ENCODE results near the gene SMIM5.

Gene SMIM5

DNA sequence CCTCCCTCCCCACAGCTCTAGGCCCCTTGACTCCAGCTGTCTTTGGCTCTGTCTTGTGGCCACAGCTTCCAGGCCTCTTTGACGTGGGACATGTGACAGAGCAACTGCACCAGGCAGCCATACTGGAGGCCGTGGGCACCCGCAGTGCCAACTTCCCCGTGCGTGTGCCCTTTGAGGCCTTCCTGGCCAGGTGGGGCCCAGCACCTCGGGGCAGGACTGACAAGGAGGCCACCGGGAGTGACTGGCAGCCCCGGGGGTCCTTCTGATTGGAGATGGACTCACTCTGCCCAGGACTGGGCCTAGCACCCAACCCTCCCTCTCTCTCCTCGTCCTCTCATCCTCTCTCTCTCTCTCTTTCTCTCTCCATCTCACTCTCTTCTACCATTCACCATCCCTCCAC, 30.1 kb upstream of the SMIM5 start:
- no peak for DNase-seq (ENCODE audit: low read depth in 2 of 2)

DNA sequence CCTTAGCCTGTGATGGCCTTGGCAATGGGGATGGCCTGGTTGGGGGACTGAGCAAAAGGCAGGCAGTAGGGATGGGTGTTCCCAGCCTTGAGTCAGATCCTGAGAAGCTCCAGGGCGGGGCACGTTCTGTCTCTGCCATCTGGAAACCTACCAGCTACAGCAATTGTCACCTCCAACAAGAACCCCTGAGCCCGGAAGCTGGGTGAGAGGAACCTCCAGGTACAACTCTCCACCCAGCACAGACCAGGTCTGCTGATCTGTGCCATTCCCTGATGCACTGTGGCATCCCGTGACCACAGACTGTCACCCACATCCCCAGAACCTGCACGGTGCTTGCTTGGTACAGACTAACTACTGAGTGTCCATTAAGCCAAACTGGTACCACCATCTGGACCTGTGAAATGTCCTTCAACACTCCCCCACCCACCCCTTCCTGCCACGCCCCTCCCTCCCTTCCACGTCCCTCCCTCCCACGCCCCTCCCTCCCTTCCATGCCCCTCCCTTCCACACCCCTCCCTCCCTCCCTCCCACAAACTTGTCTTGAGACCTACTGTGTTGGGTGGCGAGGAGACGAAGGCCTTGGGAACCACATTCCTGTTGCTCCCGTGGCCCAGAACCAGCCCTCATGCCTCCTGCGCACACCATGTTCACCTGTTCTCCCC, 29.1 kb upstream of the SMIM5 start:
- no peak for DNase-seq (ENCODE audit: low read depth in 2 of 2)

DNA sequence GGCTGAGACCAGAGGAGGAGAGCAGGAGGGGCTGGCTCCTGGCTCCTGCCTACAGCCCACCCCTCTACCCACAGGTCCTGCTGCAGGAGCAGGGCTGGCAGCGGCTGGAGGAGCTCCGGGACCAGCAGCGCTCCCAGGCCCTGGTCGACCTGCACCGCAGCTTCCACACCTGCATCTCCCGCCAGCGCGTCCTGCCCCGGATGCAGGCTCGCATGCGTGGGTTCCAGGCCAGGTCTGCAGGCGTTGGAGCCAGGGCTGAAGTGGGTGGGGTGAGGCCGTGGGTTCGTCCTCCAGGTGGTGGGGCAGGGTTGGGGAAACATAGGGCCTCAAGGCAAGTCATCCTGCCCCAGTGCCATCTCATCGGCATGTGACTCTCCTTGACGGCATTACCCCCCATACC, 27.4 kb upstream of the SMIM5 start:
- no peak for DNase-seq (ENCODE audit: low read depth in 2 of 2)

DNA sequence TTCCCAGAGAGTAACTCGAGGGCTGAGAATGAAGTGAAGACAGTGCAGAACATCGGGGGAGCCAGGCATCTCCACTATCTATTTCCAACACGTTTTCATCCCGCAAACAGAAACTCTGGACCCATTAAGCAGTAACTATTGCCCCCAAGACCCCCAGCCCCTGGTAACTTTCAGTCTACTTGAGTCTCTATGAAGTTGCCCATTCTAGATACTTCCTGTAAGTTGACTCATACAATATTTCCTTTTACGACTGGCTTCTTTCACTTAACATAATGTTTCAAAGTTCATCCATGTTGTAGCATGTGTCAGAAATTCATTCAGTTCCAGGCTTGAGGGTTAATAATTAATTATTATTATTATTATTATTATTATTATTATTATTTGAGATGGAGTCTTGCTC, 26.1 kb upstream of the SMIM5 start:
- no peak for DNase-seq (ENCODE audit: low read depth in 2 of 2)

DNA sequence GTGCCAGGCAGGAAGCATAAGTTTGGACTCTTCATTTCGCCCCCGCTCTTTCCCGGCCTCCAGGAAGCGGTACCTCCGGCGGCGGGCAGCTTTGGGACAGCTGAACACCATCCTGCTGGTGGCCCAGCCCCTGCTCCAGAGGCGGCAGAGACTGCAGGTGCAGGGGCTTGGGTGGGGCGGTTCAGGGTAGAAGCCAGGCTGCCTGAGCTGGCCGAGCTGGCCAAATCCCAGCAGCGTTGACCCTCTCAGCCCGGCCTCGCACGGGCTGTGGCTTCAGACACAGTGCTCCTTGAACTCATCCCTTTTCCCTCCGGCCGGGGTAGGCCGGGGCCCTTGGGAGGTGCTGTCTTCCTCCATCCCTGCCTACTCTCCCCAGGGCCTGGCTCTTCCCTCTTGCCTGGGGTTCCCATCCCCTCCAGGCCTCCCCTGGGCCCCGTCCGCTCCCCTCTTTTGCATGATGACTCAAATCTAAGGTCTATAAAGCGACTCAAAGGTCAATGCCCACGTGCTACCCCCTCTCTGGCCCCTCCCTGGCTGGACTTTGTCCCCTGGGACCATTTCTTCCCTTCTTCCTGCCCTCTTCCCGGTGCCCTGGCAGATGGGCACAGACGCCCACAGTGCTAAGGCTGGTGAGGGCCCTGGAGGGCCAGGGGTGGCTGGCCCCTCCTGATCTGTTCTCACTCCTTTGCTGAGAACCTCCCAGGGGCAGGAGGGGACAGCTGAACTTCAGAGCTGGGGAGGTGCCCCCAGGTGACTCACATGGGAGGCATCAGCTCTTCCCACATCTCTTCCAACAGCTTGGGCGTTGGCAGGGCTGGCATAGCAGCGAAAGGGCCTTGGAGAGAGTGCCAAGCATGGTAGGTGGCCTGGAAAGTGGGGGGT, 22.9 kb upstream of the SMIM5 start:
- DNase-seq (ENCODE audit: low read depth in 2 of 2): no peak

DNA sequence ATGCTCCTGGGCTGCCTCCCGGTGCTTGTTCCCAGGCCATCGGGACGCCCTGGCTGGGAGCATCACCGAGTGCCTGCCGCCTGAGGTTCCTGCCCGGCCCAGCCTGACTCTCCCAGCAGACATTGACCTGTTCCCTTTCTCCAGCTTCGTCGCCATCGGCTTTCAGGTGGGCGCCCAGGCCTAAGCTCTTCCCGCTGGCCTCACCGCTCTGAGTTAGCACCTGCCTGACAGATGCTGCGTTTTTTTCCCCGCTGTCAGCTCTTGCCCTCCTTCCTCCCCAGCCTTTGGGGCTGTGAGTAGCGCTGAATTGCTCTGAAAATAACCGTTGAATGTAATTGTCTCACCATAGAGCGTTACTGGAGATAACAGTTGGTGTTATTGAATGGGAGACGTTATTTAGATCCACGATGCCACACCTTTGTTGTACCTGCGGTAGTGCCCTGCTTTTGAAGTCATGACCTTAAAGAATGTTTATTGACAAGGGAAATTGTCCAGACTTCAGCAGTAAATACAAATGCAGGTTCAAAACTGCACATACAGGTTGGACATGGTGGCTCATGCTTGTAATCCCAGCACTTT, 21.3 kb upstream of the SMIM5 start:
- DNase-seq (ENCODE audit: low read depth in 2 of 2): no peak

DNA sequence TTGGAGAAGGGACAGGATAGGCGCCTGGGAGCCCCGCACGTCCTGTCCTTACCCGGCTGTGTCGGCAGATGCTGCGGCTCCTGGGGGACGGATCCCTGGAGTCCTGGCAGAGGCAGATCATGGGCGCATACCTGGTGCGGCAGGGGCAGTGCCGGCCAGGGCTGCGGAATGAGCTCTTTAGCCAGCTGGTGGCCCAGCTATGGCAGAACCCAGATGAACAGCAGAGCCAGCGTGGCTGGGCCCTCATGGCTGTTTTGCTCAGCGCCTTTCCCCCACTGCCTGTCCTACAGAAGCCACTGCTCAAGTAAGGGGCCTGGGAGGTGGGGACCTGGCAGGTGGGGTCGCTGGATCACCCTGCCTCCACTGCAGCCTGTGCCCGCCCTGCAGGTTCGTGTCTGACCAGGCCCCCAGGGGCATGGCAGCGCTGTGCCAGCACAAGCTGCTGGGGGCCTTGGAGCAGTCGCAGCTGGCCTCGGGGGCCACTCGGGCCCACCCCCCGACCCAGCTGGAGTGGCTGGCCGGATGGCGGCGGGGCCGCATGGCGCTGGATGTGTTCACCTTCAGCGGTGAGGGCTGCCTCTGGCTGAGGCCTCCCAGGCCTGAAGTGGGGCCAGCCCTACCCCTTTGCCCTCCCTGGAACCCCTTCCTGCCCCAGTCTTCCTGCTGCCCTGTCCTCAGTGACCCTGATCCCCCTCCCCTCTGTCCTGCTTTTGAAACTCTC, 20.2 kb upstream of the SMIM5 start:
- DNase-seq (ENCODE audit: low read depth in 2 of 2): no peak

DNA sequence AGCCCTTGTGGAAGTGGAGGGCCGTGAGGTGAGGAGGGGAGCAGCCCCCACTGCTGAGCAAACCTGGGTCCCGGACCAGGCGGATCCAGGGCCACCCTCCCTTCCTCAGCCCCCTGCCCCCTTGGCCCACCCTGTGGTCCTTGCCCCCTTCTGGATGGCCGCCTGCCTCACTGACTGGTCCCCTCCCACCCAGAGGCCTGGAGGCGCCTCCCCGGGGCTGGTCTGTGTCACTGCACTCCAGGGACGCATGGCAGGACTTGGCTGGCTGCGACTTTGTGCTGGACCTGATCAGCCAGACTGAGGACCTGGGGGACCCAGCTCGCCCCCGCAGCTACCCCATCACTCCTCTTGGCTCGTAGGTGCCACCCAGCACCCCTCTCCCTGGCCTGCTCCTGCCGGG, 19.2 kb upstream of the SMIM5 start:
- DNase-seq (ENCODE audit: low read depth in 2 of 2): no peak

DNA sequence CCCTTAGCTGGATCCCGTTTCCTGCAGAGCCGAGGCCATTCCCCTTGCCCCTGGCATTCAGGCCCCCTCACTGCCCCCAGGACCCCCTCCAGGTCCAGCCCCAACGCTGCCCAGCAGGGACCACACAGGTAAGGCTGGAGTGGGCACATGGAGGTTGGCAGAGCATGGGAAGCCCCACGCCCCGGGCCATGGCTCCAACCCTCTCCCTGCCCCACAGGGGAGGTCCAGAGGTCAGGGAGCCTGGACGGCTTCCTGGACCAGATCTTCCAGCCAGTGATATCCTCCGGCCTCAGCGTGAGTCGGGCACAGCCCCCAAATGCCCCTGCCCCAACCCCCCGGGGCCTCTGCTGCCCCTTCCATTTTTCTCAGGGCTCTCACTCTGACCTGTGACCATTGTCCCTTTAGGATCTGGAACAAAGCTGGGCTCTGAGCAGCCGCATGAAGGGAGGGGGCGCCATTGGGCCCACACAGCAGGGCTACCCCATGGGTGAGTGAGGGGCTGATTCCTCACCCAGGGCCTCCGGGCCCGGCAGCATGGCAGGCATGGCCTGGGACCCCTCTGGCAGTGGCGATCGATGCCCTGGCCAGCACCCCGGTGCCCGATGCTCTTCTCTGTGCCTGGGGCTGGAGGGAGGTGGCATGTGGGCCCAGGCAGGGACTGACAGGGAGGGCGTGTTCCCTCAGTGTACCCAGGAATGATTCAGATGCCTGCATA, 18.5 kb upstream of the SMIM5 start:
- DNase-seq (ENCODE audit: low read depth in 2 of 2): no peak

DNA sequence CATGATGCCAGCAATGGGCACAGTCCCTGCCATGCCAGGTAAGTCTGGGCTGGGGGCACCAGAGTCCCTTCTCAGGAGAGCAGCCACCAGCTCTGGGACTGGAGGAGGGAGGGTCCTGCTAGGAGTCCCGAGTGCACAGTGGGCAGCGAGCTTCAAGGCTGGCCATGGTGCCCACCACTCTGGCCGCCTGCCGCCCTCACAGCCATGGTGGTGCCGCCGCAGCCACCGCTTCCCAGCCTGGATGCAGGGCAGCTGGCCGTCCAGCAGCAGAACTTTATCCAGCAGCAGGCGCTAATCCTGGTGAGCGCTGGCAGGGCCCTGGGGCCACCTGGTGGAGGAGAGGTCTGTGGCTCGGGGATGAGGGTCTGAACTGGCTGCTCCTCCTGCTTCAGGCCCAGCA, 17.9 kb upstream of the SMIM5 start:
- no peak for DNase-seq (ENCODE audit: low read depth in 2 of 2)

DNA sequence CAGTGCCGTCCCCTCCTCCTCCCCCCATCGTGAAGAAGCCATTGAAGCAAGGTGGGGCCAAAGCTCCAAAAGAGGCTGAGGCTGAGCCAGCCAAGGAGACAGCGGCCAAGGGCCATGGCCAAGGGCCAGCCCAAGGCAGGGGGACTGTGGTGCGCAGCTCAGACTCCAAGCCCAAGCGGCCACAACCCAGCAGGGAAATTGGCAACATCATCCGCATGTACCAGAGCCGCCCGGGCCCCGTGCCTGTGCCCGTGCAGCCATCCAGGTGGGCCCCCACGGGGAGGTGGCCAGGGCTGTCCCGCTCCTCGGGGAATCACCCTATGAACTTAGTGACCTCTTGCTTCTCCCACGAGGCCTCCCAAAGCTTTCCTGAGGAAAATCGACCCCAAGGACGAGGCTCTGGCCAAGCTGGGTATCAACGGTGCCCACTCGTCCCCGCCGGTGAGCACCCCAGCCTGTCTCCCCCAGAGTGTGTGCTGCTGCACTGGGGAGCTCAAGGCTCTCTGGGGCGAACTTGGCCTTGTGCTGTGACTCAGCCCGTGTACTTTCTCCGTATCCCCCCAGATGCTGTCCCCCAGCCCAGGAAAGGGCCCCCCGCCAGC, 16.6 kb upstream of the SMIM5 start:
- DNase-seq (ENCODE audit: low read depth in 2 of 2): no peak

DNA sequence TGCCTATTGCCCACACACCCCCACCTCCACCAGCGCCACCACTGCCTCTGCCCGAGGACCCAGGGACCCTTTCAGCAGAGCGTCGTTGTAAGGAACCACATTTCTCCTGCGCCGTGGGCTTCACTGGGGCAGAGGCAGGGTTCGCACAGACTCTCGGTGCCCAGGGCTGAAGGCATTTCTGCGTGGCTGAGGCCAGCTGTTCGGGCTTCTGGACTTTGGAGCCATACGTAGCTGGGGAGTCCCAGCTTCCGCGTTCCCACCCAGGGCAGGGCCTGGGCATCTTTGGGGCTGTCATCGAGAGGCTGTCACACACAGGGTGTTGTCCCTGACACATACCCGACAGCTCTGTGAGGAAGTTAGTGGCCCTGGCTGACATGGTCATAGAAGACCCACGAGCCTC, 16.0 kb upstream of the SMIM5 start:
- DNase-seq (ENCODE audit: low read depth in 2 of 2): no peak

DNA sequence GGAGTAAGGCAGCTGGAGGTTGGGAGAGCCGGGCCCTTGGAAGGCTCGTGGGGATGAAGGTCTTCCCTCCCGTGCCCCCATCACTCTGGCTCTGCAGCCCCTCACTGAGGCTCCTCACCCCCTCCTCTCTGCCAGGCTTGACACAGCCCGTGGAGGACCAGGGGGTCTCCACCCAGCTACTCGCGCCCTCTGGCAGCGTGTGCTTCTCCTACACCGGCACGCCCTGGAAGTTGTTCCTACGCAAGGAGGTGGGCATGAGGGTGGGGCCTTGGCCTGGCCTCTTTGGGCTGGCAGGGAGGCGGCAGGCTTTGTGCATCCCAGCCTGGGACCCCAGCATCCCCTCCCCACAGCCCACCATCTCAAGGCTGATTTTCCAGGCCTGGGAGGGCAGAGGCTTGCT, 15.6 kb upstream of the SMIM5 start:
- DNase-seq (ENCODE audit: low read depth in 2 of 2): no peak

DNA sequence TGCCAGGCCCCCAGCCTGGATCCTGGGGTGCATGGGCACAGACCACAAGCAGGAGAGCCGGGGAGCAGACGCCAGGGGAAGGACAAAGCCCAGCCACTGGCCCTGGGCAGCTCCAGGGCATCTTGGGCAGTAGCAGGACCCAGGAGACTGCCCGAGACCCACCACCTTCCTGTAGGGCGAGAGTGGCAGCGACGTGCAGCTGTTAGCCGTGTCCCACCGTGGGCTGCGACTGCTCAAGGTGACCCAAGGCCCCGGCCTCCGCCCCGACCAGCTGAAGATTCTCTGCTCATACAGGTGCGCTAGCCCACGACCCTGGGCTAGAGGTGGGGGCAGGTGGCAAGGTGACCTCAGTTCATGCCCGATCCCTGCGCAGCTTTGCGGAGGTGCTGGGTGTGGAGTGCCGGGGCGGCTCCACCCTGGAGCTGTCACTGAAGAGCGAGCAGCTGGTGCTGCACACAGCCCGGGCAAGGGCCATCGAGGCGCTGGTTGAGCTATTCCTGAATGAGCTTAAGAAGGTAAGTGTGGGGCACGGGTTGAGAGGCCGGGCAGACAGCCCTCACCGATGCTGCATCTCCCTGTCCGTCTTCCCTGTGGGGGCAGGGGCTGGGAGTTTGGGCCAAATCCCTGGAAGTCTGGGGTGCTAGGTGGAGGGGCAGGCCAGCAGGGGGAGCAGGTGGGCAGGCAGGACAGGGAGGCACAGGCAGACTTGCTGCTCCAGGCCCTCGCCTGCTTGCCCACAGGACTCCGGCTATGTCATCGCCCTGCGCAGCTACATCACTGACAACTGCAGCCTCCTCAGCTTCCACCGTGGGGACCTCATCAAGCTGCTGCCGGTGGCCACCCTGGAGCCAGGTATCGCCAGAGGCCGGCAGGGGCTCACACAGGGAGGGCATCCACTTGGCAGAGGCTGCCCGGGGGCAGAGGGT, 13.5 kb upstream of the SMIM5 start:
- DNase-seq (ENCODE audit: low read depth in 2 of 2): no peak

DNA sequence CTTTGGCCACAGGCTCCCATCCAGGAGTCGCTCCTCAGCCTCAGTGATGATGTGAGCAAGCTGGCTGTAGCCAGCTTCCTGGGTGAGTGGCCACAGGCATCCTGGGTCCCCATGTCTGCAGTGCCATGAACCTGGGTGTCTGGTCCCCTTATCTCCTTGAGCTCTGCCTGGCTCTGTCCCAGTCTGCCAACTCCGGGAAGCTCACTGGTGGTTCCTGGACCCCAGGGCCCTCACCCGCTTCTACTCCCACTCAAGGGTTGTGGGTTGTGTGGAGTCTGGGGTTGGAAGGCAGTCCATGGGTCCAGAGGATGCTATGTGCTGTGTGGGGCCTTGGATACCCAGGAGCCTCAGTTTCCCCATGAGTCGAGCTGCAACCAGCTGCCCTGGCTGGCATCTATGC, 11.7 kb upstream of the SMIM5 start:
- DNase-seq (ENCODE audit: low read depth in 2 of 2): no peak

DNA sequence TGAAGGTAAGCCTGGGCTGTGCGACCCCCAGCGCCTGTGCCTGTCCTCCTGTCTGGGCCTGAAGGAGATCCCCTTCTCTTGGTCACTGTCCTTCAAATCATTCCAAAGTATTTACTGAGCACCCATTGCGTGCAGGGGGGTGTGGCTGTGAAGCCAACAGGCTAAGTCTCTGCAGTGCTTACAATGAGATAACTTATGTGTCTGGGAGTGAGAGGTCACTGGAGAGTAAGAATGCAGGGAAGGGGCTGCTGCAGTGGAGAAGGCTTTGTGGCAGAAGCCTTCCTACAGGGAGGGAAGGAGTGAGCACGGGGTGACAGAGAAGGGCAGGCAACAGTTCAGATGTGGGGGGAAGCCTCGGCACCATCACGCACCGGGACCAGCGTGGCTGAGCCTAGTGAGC, 11.2 kb upstream of the SMIM5 start:
- DNase-seq (ENCODE audit: low read depth in 2 of 2): no peak

DNA sequence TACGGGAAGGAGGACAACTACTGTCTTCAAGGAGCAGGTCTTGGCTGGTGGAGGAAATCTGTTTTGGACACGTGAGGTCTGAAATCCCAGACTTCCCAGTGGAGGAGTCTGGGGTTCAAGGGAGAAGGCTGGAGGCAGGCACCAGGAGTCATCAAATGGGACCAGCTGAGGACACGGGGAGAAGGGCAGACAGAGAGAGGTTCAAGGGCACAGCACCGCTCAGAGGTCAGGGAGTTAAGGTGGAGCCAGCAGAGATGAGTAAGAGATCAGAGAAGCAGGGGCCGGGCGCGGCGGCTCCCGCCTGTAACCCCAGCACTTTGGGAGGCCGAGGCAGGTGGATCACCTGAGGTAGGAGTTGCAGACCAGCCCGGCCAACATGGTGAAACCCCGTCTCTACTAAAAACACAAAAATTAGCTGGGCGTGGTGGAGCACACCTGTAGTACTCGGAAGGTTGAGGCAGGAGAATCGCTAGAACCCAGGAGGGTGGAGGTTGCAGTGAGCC, 10.4 kb upstream of the SMIM5 start:
- DNase-seq (ENCODE audit: low read depth in 2 of 2): no peak

DNA sequence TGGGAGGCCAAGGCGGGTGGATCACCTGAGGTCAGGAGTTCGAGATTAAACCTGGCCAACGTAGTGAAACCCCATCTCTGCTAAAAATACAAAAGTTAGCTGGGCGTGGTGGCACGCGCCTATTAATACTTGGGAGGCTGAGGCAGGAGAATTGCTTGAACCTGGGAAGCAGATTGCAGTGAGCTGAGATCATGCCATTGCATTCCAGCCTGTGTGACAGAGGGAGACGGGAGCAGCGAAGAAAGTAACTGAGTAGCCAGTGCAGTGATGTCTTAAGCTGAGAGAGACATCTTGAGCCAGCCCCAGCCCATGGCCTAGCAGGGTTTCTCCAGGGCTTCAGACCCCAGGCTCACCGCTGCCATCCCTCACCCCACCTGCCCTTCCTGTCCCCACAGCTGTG, 9.8 kb upstream of the SMIM5 start:
- DNase-seq (ENCODE audit: low read depth in 2 of 2): no peak

DNA sequence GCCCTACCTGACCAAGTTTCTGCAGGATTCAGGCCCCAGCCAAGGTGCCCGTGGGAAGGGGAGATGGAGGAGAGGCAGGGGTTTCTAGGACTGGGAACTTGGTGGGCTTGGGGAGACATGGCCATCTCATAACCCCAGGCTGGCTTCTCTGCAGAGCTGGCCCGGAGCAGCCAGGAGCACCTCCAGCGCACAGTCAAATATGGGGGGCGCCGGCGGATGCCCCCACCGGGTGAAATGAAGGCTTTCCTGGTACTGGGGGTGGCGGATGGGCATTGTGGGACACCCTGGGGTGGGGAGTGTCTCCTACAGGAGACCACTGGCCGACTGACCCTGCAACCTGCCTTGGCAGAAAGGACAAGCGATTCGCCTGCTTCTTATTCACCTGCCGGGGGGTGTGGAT, 9.2 kb upstream of the SMIM5 start:
- DNase-seq (ENCODE audit: low read depth in 2 of 2): no peak

DNA sequence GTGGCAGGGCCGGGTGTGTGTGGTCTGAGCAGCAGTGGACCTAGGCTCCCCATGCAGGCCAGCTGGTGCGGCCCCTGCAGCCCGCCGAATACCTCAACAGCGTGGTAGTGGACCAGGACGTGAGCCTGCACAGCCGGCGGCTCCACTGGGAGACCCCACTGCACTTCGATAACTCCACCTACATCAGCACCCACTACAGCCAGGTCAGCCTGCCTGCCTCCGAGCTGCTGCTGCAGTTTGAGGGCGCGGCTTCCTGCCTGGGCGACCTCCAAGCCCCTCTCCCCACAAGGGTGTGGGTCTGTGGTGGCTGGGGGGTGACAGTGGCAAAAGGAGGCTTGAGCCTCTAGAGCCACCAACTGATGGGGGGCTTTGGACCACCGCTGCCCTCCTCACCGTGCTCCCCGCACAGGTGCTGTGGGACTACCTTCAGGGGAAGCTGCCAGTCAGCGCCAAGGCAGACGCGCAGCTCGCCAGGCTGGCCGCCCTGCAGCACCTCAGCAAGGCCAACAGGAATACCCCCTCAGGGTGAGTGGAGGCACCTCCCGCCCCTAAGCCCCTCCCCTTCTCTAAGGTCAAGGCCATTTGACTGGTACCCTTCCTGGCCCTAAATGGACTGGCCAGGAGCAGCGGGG, 8.4 kb upstream of the SMIM5 start:
- DNase-seq (ENCODE audit: low read depth in 2 of 2): no peak
